Stimulated activated CD8-positive, alpha-beta memory T cell treated with anti-CD3 and anti-CD28 coated beads, Interleukin-15, amount 100 ng/mL, for 4 hours (primary cell): Measurements from ENCODE around the gene EFCAB6.
"Not testable (repeated sequence)": the region's sequence is repeated elsewhere in the genome, so short reads cannot be mapped to it uniquely, and the experiment has no call there.

ENCODE experiments used
- DNase-seq, 2 donors: peaks; one replicate each; pipeline ENCODE4 v3.0.0-alpha.2; 2020; ENCODE audit warnings: low read depth in 2 of 2

The EFCAB6 gene

GRCh38 chr22:43722444-43722843, 89.7 kb downstream of the EFCAB6 start:
- DNase-seq: no peak

DNA sequence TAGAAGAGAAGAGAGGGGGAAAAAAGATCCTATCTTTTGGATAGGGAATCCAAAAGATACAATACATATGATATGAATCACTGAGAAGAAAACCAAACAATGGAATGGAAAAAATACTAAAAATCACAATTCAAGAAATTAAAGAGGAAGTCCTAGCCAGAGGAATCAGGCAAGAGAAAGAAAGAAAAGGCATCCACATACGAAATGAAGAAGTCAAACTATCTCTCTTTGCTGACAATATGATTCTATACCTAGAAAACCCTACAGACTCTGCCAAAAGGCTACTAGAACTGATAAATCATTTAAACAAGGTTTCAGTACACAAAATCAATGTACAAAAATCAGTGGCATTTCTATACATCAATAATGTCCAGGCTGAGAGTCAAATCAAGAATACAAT, 91.4 kb downstream of the EFCAB6 start:
- no peak for DNase-seq

DNA sequence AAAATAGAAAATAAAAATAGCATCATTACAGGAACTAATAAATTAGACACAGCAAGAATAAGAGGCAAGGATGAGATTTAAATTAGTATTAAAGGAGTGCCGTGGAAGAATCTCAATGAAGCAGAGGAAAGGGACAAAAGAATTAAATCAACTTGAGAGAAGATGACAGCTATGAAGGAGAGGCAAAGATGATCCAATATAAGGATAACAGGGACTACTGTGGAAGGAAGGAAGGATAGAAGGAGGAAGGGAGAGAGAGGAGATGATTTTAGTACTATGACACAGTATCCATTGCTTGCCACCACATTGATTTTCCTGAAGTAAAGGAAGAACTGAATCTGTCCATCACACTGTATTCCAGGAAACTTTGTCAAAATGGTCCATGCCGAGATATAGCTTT, 98.0 kb downstream of the EFCAB6 start:
- DNase-seq: no peak

DNA sequence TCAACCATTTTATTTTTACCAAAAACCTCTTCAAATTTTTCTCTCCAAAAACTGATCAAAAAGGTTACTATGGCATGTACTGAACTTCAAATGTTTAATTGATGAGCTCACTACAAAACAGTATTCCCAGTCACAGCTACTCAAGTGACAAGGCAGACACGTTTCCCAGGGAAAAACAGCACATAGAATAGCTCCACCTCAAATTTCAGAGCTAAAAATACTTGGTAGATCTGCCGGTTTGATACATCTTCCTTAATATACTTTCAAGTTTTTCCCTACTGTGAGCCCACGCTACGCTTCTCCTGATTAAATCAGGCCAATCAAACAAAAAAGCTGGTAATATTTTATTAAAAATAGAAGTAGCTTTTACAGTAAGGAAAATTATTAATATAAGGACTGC, 100.4 kb downstream of the EFCAB6 start:
- DNase-seq: no peak

GRCh38 chr22:43707648-43708047, 104.5 kb downstream of the EFCAB6 start:
- DNase-seq: no peak

GRCh38 chr22:43706571-43707328, 105.4 kb downstream of the EFCAB6 start:
- no peak for DNase-seq

DNA sequence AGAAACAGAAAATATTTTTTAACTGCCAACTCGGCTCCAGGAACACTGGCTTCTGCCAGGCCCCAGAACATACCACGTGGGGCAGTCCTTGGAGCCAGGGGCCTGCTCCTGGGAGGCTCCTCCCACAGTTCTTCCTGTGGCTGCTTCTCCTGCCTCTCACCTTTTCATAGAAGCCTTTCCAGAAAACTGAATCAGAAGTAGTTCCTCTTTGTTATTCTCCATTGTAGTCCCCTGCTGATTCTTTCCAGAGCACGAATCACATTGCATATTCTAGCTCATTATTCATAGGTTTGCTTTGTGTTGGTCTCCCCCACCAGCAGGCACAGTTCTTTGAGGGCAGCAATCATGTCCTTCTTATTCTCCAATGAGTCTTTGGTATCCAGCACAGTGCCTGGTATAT, 106.0 kb downstream of the EFCAB6 start:
- no peak for DNase-seq

GRCh38 chr22:43704051-43704450, 108.1 kb downstream of the EFCAB6 start:
- DNase-seq: no peak

DNA sequence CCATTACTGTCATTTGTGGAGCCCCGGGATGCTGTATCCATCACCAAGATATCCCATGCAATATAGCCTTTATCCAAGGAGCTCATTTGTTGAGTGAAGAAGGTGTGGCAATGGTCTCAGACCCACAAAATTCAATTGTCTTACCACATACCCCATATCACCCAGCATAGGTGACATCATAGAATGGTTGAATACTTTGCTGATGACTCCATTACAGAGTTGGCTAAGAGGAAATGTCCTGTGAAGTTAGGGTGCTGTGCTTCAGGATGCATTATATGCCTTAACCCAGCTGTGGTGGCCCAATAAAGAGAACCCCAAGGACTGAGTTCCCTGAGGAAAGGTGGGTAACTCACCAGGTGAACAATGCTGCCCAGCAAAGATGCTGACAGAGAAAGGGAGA, 113.7 kb downstream of the EFCAB6 start:
- no peak for DNase-seq

DNA sequence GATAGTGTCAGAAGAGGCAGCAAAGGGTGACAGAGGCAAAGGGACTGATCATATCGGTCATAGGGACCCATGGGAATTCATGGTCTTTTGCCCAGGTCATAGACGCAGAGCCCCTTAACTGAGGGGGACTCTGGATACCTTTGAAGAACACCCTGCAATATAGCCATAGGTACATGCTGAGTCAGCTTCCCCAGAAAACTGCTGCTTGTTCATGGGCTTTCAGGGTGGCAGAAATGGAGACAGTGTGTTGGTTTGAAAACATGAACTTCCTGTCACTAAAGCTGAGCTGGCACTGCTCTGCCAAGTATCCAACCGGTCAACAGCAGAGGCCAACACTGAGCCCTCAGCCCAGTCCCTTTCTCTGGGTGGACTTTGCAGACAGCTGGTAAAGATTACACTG, 114.2 kb downstream of the EFCAB6 start:
- DNase-seq: no peak

GRCh38 chr22:43693249-43693648, 118.9 kb downstream of the EFCAB6 start:
- DNase-seq: no peak

DNA sequence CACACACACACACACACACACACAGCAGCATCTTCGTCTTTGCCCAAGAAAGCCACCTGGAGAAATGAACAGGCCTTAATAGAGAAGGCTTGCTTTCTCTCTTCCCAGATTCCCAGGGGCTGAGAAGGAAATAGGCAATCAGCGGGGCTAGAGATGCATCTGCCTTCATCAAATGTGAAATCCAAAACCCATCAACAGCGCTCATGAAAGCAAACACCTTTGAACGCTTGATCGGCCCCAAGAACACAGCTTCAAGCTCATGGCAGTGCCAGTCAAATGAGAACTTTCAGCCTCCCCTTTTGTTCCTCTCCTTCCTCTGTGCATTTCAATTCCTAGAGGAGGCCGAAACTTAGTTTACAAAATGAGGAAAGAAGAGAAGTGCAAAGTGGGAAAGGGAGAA, 122.7 kb downstream of the EFCAB6 start:
- DNase-seq: no peak

- DNase-seq: no peak
Measured at GRCh38 chr22:43682851-43683250, 129.3 kb downstream of the EFCAB6 start.

GRCh38 chr22:43681731-43682360, 130.3 kb downstream of the EFCAB6 start:
- DNase-seq: no peak

DNA sequence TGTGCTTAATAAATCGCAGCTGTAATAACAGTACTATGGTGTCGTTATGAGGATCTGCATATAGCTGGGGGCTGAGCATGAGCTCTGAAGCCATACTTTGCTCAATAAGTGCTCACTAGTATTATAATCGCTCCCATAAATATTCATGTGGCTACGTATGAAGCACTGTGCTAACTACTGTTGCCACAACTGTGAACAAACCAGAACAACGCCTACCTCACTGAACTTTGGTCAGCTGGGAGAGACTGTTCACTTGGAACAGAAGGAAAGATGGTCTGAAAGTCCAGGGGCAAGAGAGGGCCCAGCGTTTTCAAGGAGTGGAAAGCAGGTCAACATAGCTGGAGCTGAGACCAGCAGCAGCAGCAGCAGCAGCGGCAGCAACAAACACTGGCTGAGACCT, 141.6 kb downstream of the EFCAB6 start:
- no peak for DNase-seq

DNA sequence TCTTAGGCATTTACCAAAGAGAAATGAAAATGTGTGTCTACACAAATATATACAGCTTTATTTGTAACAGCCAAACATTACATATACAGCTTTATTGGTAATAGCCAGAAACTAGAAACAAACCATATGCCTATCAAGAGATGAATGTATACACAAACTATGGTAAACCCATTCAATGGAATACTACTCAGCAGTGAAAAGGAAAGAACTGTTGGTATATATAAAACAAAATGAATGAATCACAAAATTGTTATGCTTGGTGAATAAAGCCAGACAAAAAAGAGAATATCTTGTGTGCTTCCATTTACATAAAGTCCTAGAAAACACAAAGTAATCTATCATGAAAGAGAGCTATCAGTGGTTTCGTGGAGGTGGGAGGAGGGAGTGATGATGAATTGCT, 142.9 kb downstream of the EFCAB6 start:
- no peak for DNase-seq

DNA sequence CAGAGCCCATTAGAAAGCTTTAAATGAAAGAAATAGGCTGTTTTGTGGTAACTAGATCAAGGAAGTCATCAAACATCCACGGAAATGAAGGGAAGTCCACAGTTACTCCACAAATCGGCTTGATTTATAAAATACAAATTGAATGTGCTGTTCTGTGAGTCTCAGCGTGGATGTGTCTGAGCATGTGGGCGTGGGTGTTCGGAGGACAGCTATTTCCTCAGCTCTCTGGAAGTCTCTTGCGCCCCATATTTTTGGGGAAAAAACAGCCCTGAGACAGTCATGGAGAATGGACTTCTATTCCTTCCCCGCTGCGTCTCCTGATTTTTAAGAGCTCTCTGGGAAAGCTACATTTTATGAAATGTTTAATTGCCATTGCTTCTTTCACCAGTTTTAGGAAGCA, 144.4 kb downstream of the EFCAB6 start:
- DNase-seq: no peak

- DNase-seq: no peak
Measured at GRCh38 chr22:43666457-43666856, 145.6 kb downstream of the EFCAB6 start.

- no peak for DNase-seq
Measured at GRCh38 chr22:43658823-43659222, 153.3 kb downstream of the EFCAB6 start.

GRCh38 chr22:43656581-43656980, 155.5 kb downstream of the EFCAB6 start:
- not testable (repeated sequence) for DNase-seq

GRCh38 chr22:43654271-43654670, 157.8 kb downstream of the EFCAB6 start:
- no peak for DNase-seq

DNA sequence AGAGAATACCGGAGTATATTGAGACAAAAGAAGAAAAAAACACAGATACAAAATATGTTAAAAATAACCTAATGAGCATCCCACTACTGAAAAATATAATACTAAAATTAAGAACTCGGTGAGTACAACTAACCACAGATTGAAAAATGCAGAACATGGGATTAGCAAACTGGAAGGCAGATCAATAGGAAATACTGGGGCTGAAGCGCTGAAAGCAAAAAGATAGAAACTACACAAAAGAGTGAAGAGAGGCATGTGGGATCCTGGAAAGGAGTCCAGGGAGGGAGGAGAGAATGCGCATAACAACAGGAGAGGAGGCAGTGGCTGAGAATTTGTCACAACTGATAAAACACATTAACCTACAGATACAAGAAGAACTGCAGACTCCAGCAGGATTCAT, 159.3 kb downstream of the EFCAB6 start:
- no peak for DNase-seq

DNA sequence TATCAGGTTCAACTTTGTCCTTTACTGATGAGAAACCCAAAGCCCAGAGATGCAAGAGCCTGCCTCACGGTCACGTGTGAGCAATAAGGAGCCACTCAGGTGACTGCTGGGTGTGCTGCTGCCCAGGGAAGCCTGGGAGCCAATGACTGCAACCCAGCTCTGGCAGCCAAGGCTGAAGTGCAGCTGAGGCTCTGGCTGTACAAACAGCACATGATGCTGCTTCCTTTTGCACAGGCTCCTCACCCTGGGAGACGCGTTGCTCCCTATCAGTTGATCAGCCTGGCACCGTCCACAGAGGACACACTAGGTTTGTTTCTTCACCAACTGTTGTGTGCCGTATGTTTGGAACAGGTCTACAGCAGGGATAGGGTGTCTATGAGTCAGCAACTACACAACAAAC, 168.7 kb downstream of the EFCAB6 start:
- DNase-seq: no peak
